ENCODE measurements around the gene UBE2E1. TPM values are rescaled to one million over a fixed set of nuclear protein-coding genes. Genes with fewer than 3 reads are reported as not detected.

The UBE2E1 gene
- total RNA-seq, 1 experiment from 2014 or later: 102 TPM

- H3K36me3 ChIP-seq (ENCODE audit: low read depth): peaks cover 45% of the 10 kb centered on the region
- intact Hi-C loops (cut with micrococcal nuclease; ENCODE audit: unreplicated experiment): loop anchor here (2.0 to 5.0 kb wide), 5 partner anchors 69 to 793 kb away; no protein-coding TSS in a partner anchor
- peak overlapping the region; percentile 57 for H3K27ac ChIP-seq
- H2AFZ ChIP-seq: no peak overlapping the region
- H3K79me2 ChIP-seq (ENCODE audit: low read depth): peaks cover 73% of the 10 kb centered on the region
- POLR2A ChIA-PET (ENCODE audit: unreplicated experiment): no interaction called here
- H3K9me3 ChIP-seq (ENCODE audit: insufficient read depth, low read depth): no peaks in the 10 kb centered on the region
- H3K4me1 ChIP-seq (replicated peaks; ENCODE audit: insufficient read depth): peaks cover 22% of the 10 kb centered on the region
- peaks cover 46% of the 10 kb centered on the region for H4K20me1 ChIP-seq (ENCODE audit: insufficient read depth)
- no TSS peak for BruUV-seq (replicated peaks)
- TF ChIP-seq, protein P1, sequence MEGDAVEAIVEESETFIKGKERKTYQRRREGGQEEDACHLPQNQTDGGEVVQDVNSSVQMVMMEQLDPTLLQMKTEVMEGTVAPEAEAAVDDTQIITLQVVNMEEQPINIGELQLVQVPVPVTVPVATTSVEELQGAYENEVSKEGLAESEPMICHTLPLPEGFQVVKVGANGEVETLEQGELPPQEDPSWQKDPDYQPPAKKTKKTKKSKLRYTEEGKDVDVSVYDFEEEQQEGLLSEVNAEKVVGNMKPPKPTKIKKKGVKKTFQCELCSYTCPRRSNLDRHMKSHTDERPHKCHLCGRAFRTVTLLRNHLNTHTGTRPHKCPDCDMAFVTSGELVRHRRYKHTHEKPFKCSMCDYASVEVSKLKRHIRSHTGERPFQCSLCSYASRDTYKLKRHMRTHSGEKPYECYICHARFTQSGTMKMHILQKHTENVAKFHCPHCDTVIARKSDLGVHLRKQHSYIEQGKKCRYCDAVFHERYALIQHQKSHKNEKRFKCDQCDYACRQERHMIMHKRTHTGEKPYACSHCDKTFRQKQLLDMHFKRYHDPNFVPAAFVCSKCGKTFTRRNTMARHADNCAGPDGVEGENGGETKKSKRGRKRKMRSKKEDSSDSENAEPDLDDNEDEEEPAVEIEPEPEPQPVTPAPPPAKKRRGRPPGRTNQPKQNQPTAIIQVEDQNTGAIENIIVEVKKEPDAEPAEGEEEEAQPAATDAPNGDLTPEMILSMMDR (conservative IDR thresholded peaks at IDR 0.05): no peak
- TF ChIP-seq EZH2 (IDR thresholded peaks at IDR 0.05; ENCODE audit: low read depth): no peak
- H3K4me3 ChIP-seq: no peak overlapping the region
- no peaks in the 10 kb centered on the region for H3K9me2 ChIP-seq (ENCODE audit: insufficient read depth)
- H3K4me2 ChIP-seq: no peak overlapping the region
- no peaks in the 10 kb centered on the region for H3K27me3 ChIP-seq (ENCODE audit: insufficient read depth, low read depth)
- DNase-seq: peak in 1 of 2 experiments; percentile 48
- peaks cover 69% of the 10 kb centered on the region for H3F3A ChIP-seq (ENCODE audit: insufficient read depth, low read depth)
- CTCF ChIA-PET: interaction anchor here (0.7 kb wide), 1 partner anchor 1306 kb away, joined by 3 read pairs; no protein-coding TSS in a partner anchor
Measured at GRCh38 chr3:23889386-23889785, 83.6 kb downstream of the UBE2E1 start.

DNA sequence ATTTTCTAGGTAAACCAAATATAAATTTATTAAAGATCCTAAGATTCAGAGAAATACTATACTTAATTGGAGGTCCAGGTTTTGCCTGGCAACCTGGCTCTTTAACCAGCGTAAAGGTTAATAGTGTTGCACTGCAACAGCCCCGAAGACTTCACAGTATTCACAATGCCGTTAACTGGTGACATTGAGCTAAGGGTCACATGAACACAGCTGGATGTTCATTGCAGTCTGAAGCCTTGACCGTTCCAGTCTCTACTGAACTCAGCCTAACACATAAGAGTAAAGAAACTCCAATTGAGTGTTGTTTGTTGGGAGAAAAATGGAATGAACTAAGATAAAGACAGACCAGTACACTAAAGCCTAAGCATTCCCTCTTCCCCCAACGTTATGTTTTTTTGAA, 84.2 kb downstream of the UBE2E1 start:
- POLR2A ChIA-PET (ENCODE audit: unreplicated experiment): interaction anchor here (0.6 kb wide), 1 partner anchor 46 kb away, joined by 11 read pairs; no protein-coding TSS in a partner anchor
- peaks cover 68% of the 10 kb centered on the region for H3K79me2 ChIP-seq (ENCODE audit: low read depth)
- no peak overlapping the region for H3K4me3 ChIP-seq
- no peaks in the 10 kb centered on the region for H3K9me2 ChIP-seq (ENCODE audit: insufficient read depth)
- H3F3A ChIP-seq (ENCODE audit: insufficient read depth, low read depth): peaks cover 63% of the 10 kb centered on the region
- H3K4me2 ChIP-seq: no peak overlapping the region
- peaks cover 17% of the 10 kb centered on the region for H3K4me1 ChIP-seq (replicated peaks; ENCODE audit: insufficient read depth)
- intact Hi-C loops (cut with micrococcal nuclease; ENCODE audit: unreplicated experiment): loop anchor here (2.0 to 5.0 kb wide), 5 partner anchors 69 to 792 kb away; no protein-coding TSS in a partner anchor
- TF ChIP-seq, protein P1 (conservative IDR thresholded peaks at IDR 0.05): no peak
- no peak for TF ChIP-seq EZH2 (IDR thresholded peaks at IDR 0.05; ENCODE audit: low read depth)
- H3K36me3 ChIP-seq (ENCODE audit: low read depth): peaks cover 49% of the 10 kb centered on the region
- CTCF ChIA-PET: interaction anchor here (0.7 kb wide), 1 partner anchor 1306 kb away, joined by 3 read pairs; no protein-coding TSS in a partner anchor
- H4K20me1 ChIP-seq (ENCODE audit: insufficient read depth): peaks cover 40% of the 10 kb centered on the region
- H3K27me3 ChIP-seq (ENCODE audit: insufficient read depth, low read depth): no peaks in the 10 kb centered on the region
- DNase-seq: no peak
- no peaks in the 10 kb centered on the region for H3K9me3 ChIP-seq (ENCODE audit: insufficient read depth, low read depth)
- no TSS peak for BruUV-seq (replicated peaks)
- no peak overlapping the region for H2AFZ ChIP-seq
- no peak overlapping the region; the same call in 1 of the 2 replicates for H3K27ac ChIP-seq

GRCh38 chr3:23894254-23895061, 88.7 kb downstream of the UBE2E1 start:
- intact Hi-C loops (cut with micrococcal nuclease; ENCODE audit: unreplicated experiment): no loop called here
- no peaks in the 10 kb centered on the region for H3K9me2 ChIP-seq (ENCODE audit: insufficient read depth)
- no peaks in the 10 kb centered on the region for H3K27me3 ChIP-seq (ENCODE audit: insufficient read depth, low read depth)
- peaks cover 59% of the 10 kb centered on the region for H3K36me3 ChIP-seq (ENCODE audit: low read depth)
- 0 out of 2 replicates have a peak, but pooled peaks cover 2% of the 10 kb centered on the region for H3K4me1 ChIP-seq (replicated peaks; ENCODE audit: insufficient read depth)
- no peak overlapping the region for H3K4me3 ChIP-seq
- POLR2A ChIA-PET (ENCODE audit: unreplicated experiment): no interaction called here
- CTCF ChIA-PET: no interaction called here
- DNase-seq: no peak
- H3F3A ChIP-seq (ENCODE audit: insufficient read depth, low read depth): peaks cover 32% of the 10 kb centered on the region; the same call in 1 of the 2 replicates
- H3K27ac ChIP-seq: no peak overlapping the region
- peaks cover 29% of the 10 kb centered on the region for H3K79me2 ChIP-seq (ENCODE audit: low read depth)
- no peaks in the 10 kb centered on the region for H3K9me3 ChIP-seq (ENCODE audit: insufficient read depth, low read depth)
- BruUV-seq (replicated peaks): no TSS peak
- H2AFZ ChIP-seq: no peak overlapping the region
- H4K20me1 ChIP-seq (ENCODE audit: insufficient read depth): peaks cover 16% of the 10 kb centered on the region; the same call in 1 of the 2 replicates
- TF ChIP-seq, protein P1 (conservative IDR thresholded peaks at IDR 0.05): no peak
- TF ChIP-seq EZH2 (IDR thresholded peaks at IDR 0.05; ENCODE audit: low read depth): no peak
- no peak overlapping the region for H3K4me2 ChIP-seq

Data from PC-9 (cell line).